Esophagus squamous epithelium (tissue), 5 donors: ENCODE results near the gene TPX2. TPM values are rescaled to one million over a fixed set of nuclear protein-coding genes. Genes with fewer than 3 reads are reported as not detected.

ENCODE experiments used
- DNase-seq: peaks from one replicate; lab custom pipeline; 2025; lab: John Stamatoyannopoulos, UW
- H3K27ac ChIP-seq, 4 donors: fragments of 200-600 bp; sonication (generic); one replicate each; pipeline ENCODE4 v1.5.1; 2016 to 2019; ENCODE audit warnings: mild to moderate bottlenecking in 1 of 4
- H3K27me3 ChIP-seq, 4 donors: fragments of 200-600 bp; sonication (generic); 1 replicate in 3 of 4; 2 replicates in 1 of 4; pipeline versions ENCODE4 v1.5.1 to v1.6.0; 2017 to 2021; ENCODE audit warnings: antibody characterized with exemption in 1 of 4
- H3K36me3 ChIP-seq, 3 donors: fragments of 200-600 bp; sonication (generic); one replicate each; pipeline ENCODE4 v1.5.1; 2016 to 2019
- H3K4me1 ChIP-seq, 3 donors: fragments of 200-600 bp; sonication (generic); one replicate each; pipeline ENCODE4 v1.5.1; 2017 to 2019
- H3K4me3 ChIP-seq, 4 donors: fragments of 200-600 bp; sonication (generic); 1 replicate in 3 of 4; 2 replicates in 1 of 4; pipeline ENCODE4 v1.5.1; 2016 to 2019; ENCODE audit warnings: mild to moderate bottlenecking in 2 of 4, moderate library complexity in 1 of 4
- H3K9me3 ChIP-seq, 3 donors: fragments of 200-600 bp; sonication (generic); one replicate each; pipeline ENCODE4 v1.5.1; 2016 to 2019
- CTCF ChIP-seq, 6 experiments: fragments of 450-650 bp in 4 of 6; fragments of 200-600 bp in 2 of 6; sonication (generic) in 2 of 6; IDR thresholded peaks; one replicate each; pipeline ENCODE4 v1.5.1; 2016 to 2019; ENCODE audit warnings: antibody characterized with exemption in 6 of 6, mild to moderate bottlenecking in 4 of 6, moderate library complexity in 4 of 6
- POLR2A ChIP-seq, 4 donors: fragments of 450-650 bp; IDR thresholded peaks; one replicate each; pipeline ENCODE4 v1.6.1; 2017; ENCODE audit warnings: antibody characterized with exemption in 4 of 4, mild to moderate bottlenecking in 4 of 4, moderate library complexity in 3 of 4
- WGBS, 2 donors: methylation state at CpG; one replicate each; pipeline ENCODE4 v1.1.5; 2018; 5-methylcytosine and 5-hydroxymethylcytosine counted together
- intact Hi-C: fragments of 100-400 bp; cut with DNase I; formaldehyde crosslinking; loops from one replicate; pipeline ENCODE4 v1.15.0; 2022
- total RNA-seq, 4 donors: library from RNA; depleted of rRNA; stranded (reverse); fragments of >200 nt; gene quantifications; one replicate each; pipeline ENCODE4 v1.1.0, GENCODE V29; 2016
- donor health status: DM: yes; HTN: yes; CAD: no.

TPX2 gene
- total RNA-seq, 4 donors from 2014 or later, result 11.4 to 47.1 (median 18.2) TPM

- no peak overlapping the region for H3K4me3 ChIP-seq
- H3K36me3 ChIP-seq, result peaks cover 0 to 54% (median 9%) of the 10 kb centered on the region in 3 donors
- DNase-seq, result no peak
- intact Hi-C loops, result no loop called here
- H3K27ac ChIP-seq, result peak overlapping the region; percentile 81 to 98 (median 96)
- TF ChIP-seq POLR2A (IDR thresholded peaks at IDR 0.05), result no peak
- TF ChIP-seq CTCF (IDR thresholded peaks at IDR 0.05), result no peak
- H3K27me3 ChIP-seq, result no peaks in the 10 kb centered on the region
- no peaks in the 10 kb centered on the region for H3K9me3 ChIP-seq
- H3K4me1 ChIP-seq, result peaks cover 70 to 99% (median 72%) of the 10 kb centered on the region in 3 donors
Measured at GRCh38 chr20:31711179-31712111, 27.6 kb upstream of the TPX2 start.

DNA sequence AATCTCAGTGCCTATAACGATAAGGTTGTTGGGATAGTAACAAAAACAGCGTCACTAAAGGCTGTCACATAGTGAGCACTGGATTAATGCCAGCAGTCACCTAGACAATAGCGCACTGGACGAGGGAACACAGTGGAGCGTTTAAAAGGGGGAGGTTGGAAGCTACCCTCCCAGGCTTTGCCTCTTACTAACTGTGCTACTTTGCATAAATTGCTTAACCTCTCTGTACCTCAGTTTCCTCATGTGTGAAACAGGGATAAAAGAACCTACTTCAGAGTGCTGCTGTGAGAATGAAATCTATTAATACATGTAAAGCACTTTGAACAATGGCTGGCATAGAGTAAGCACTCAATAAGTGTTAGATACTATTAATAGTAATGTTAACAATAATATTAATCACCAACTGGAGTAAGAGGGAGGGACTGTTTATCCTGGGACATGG lies 27.0 kb upstream of the TPX2 start:
- 27 to 41% methylated on average over 5 of the region's 5 CpGs for WGBS, 2 donors
- TF ChIP-seq POLR2A (IDR thresholded peaks at IDR 0.05) (no peak), CTCF (IDR thresholded peaks at IDR 0.05) (no peak)
- H3K4me1 ChIP-seq, result peaks cover 76 to 99% (median 77%) of the 10 kb centered on the region in 3 donors
- H3K9me3 ChIP-seq, result no peaks in the 10 kb centered on the region
- H3K36me3 ChIP-seq, result peaks cover 0 to 51% (median 3%) of the 10 kb centered on the region in 3 donors
- no peaks in the 10 kb centered on the region for H3K27me3 ChIP-seq
- H3K27ac ChIP-seq, result peak overlapping the region; percentile 81 to 98 (median 96)
- intact Hi-C loops, result no loop called here
- H3K4me3 ChIP-seq, result peak overlapping the region in 3 of 4 donors; percentile 14 to 53 (median 19)
- no peak for DNase-seq

DNA sequence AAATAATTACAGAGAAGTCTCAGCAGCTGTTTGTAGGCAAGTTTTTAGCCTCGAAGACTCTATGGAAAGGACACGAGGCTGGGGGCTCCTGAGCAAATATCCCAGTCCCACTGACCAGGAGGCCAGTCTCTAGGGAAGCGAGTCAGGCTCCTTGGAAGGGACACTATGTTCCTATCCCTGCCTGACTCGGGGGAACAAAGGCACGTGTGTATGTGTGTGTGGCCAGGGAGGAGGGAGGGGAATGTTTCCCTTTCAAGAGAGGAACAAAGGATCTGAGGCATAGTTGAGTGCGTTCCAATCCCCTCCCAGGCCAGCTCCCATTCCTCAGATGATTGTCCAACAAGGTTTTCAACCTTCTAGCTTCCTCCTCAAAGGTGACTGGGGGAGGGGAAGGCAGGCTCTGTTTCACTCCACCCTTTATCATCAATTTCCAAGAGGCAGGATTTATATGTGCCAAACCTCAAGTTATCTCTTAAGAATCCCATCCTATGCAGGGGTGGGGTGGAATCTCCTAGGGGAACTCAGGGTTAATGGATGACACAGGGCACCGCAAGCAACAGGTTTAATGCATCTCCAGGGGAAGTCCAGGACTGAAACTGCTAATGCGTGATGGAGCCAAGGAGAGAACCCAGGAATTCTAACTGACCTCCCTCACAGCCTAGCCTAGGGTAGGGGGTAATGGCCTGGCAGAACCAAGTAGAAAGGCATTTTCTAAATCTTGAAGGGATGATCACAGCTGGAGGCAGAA lies 26.4 kb upstream of the TPX2 start:
- Histone ChIP-seq H3K9me3 (no peaks in the 10 kb centered on the region), H3K27ac (peak overlapping the region; percentile 81 to 98 (median 96)), H3K4me3 (peak overlapping the region in 3 of 4 donors; percentile 14 to 53 (median 19)), H3K36me3 (peaks cover 0 to 51% (median 0%) of the 10 kb centered on the region in 3 donors), H3K27me3 (no peaks in the 10 kb centered on the region), H3K4me1 (peaks cover 82 to 100% (median 82%) of the 10 kb centered on the region in 3 donors)
- no peak for TF ChIP-seq CTCF (IDR thresholded peaks at IDR 0.05)
- TF ChIP-seq POLR2A (IDR thresholded peaks at IDR 0.05), result peak in 1 of 4 donors; percentile 31
- intact Hi-C loops, result no loop called here
- DNase-seq, result no peak
- 13 to 25% methylated on average over 8 of the region's 8 CpGs for WGBS, 2 donors

- TF ChIP-seq POLR2A (IDR thresholded peaks at IDR 0.05), result no peak
- no peak for TF ChIP-seq CTCF (IDR thresholded peaks at IDR 0.05)
- H3K36me3 ChIP-seq, result peaks cover 0 to 46% (median 0%) of the 10 kb centered on the region in 3 donors
- 25 to 33% methylated on average over 9 of the region's 9 CpGs for WGBS, 2 donors
- peak overlapping the region; percentile 81 to 98 (median 96) for H3K27ac ChIP-seq
- peaks cover 79 to 100% (median 82%) of the 10 kb centered on the region in 3 donors for H3K4me1 ChIP-seq
- H3K27me3 ChIP-seq, result no peaks in the 10 kb centered on the region
- intact Hi-C loops, result no loop called here
- H3K9me3 ChIP-seq, result no peaks in the 10 kb centered on the region
- DNase-seq, result no peak
- peak overlapping the region in 3 of 4 donors; percentile 14 to 53 (median 19) for H3K4me3 ChIP-seq
Measured at GRCh38 chr20:31713312-31714273, 25.5 kb upstream of the TPX2 start.
